Neural cell (in vitro differentiated cells): ENCODE data around the gene MEA1. TPM values are rescaled to one million over a fixed set of nuclear protein-coding genes. Genes with fewer than 3 reads are reported as not detected.

Experiments
- H2AFZ ChIP-seq: fragments of 200-600, 300-800 bp; sonication (generic), shearing (Covaris generic); 2 replicates; pipeline ENCODE4 v1.6.0; 2014; ENCODE audit warnings: low read depth, mild to moderate bottlenecking, antibody characterized with exemption, low read length, moderate library complexity
- H3F3A ChIP-seq: fragments of 200-600 bp; shearing (Covaris generic); 2 replicates; pipeline ENCODE4 v1.6.1; 2016; ENCODE audit warnings: mild to moderate bottlenecking, moderate library complexity, mixed read lengths, antibody characterized with exemption, low read length; ENCODE audit not compliant: insufficient read depth, poor library complexity, severe bottlenecking
- H3K27ac ChIP-seq: fragments of 200-600, 300-800 bp; sonication (generic), shearing (Covaris generic); 2 replicates; pipeline ENCODE4 v1.5.1; 2014; ENCODE audit warnings: mild to moderate bottlenecking, low read length, moderate library complexity
- H3K27me3 ChIP-seq: fragments of 300-800, 200-600 bp; sonication (generic), shearing (Covaris generic); 2 replicates; pipeline ENCODE4 v1.6.0; 2014; ENCODE audit warnings: mild to moderate bottlenecking, low read depth, low read length, moderate library complexity; ENCODE audit not compliant: insufficient read depth
- H3K36me3 ChIP-seq: fragments of 300-800, 200-600 bp; sonication (generic), shearing (Covaris generic); 2 replicates; pipeline ENCODE4 v1.5.1; 2014; ENCODE audit warnings: mild to moderate bottlenecking, antibody characterized with exemption, low read length, moderate library complexity; ENCODE audit not compliant: insufficient read depth
- H3K4me2 ChIP-seq: fragments of 300-800, 200-600 bp; sonication (generic), shearing (Covaris generic); 2 replicates; pipeline ENCODE4 v1.6.0; 2014; ENCODE audit warnings: mild to moderate bottlenecking, low read length
- H3K4me3 ChIP-seq: fragments of 300-800, 200-600 bp; sonication (generic), shearing (Covaris generic); 2 replicates; pipeline ENCODE4 v1.5.1; 2014; ENCODE audit warnings: mild to moderate bottlenecking, low read length, moderate library complexity
- H3K79me2 ChIP-seq: fragments of 200-600 bp; shearing (Covaris generic); replicated peaks from 2 replicates; pipeline ENCODE4 v1.6.0; 2014; ENCODE audit warnings: mild to moderate bottlenecking, low read length, moderate library complexity; ENCODE audit not compliant: insufficient read depth
- H3K9ac ChIP-seq: fragments of 300-800, 200-600 bp; sonication (generic), shearing (Covaris generic); 2 replicates; pipeline ENCODE4 v1.6.1; 2016; ENCODE audit warnings: mild to moderate bottlenecking, low read length, mixed read lengths
- H3K9me2 ChIP-seq: fragments of 200-600 bp; shearing (Covaris generic); 2 replicates; pipeline ENCODE4 v1.6.1; 2016; ENCODE audit warnings: mild to moderate bottlenecking, low read length, mixed read lengths; ENCODE audit not compliant: insufficient read depth
- H3K9me3 ChIP-seq: fragments of 200-600, 300-800 bp; sonication (generic), shearing (Covaris generic); 2 replicates; pipeline ENCODE4 v1.6.1; 2016; ENCODE audit warnings: mild to moderate bottlenecking, mixed run types, low read length, moderate library complexity, mixed read lengths
- H4K20me1 ChIP-seq: fragments of 200-600 bp; shearing (Covaris generic); 2 replicates; pipeline ENCODE4 v1.6.1; 2016; ENCODE audit warnings: mild to moderate bottlenecking, mixed run types; ENCODE audit not compliant: insufficient read depth
- EP300 ChIP-seq: fragments of 450-650 bp; conservative IDR thresholded peaks from 2 replicates; pipeline ENCODE4 v1.6.1; 2014; ENCODE audit warnings: antibody characterized with exemption, mild to moderate bottlenecking, moderate library complexity; ENCODE audit not compliant: poor library complexity, severe bottlenecking
- EZH2 ChIP-seq: fragments of 200-600, 300-800 bp; shearing (Covaris generic), sonication (generic); IDR thresholded peaks from 2 replicates; pipeline ENCODE4 v1.6.1; 2014; ENCODE audit warnings: antibody characterized with exemption, low read length, borderline replicate concordance, mild to moderate bottlenecking; ENCODE audit not compliant: insufficient read depth, poor library complexity, severe bottlenecking
- MXI1 ChIP-seq: fragments of 450-650 bp; conservative IDR thresholded peaks from 2 replicates; pipeline ENCODE4 v1.6.1; 2014; ENCODE audit warnings: antibody characterized with exemption, mild to moderate bottlenecking; ENCODE audit not compliant: poor library complexity, severe bottlenecking
- POLR2AphosphoS5 ChIP-seq: IDR thresholded peaks from 2 replicates; pipeline ENCODE4 v1.6.1; 2012
- RAD21 ChIP-seq: fragments of 450-650 bp; conservative IDR thresholded peaks from 2 replicates; pipeline ENCODE4 v1.6.1; 2014; ENCODE audit warnings: antibody characterized with exemption, mild to moderate bottlenecking, moderate library complexity
- SMC3 ChIP-seq: fragments of 450-650 bp; conservative IDR thresholded peaks from 2 replicates; pipeline ENCODE4 v1.6.1; 2014; ENCODE audit warnings: antibody characterized with exemption, mild to moderate bottlenecking, moderate library complexity; ENCODE audit not compliant: poor library complexity
- TAF1 ChIP-seq: IDR thresholded peaks from 2 replicates; pipeline ENCODE4 v1.6.1; 2012; ENCODE audit warnings: low read depth
- polyA plus RNA-seq: library from polyadenylated mRNA; depleted of rRNA; stranded (reverse); fragments of >200 nt; gene quantifications from 2 replicates; pipeline ENCODE4 v1.2.3, GENCODE V29; 2014
- TF ChIP-seq, protein P1 (sequence below): IDR thresholded peaks from 2 replicates; pipeline ENCODE4 v1.6.1; 2012; ENCODE audit warnings: borderline replicate concordance
- TF ChIP-seq, protein P2 (sequence below): fragments of 450-650 bp; IDR thresholded peaks from 2 replicates; pipeline ENCODE4 v1.5.1; 2014; ENCODE audit warnings: antibody characterized with exemption, mild to moderate bottlenecking, moderate library complexity; ENCODE audit not compliant: poor library complexity, severe bottlenecking

The MEA1 gene
- polyA plus RNA-seq, 1 donor from 2014 or later, result 119 TPM

DNA sequence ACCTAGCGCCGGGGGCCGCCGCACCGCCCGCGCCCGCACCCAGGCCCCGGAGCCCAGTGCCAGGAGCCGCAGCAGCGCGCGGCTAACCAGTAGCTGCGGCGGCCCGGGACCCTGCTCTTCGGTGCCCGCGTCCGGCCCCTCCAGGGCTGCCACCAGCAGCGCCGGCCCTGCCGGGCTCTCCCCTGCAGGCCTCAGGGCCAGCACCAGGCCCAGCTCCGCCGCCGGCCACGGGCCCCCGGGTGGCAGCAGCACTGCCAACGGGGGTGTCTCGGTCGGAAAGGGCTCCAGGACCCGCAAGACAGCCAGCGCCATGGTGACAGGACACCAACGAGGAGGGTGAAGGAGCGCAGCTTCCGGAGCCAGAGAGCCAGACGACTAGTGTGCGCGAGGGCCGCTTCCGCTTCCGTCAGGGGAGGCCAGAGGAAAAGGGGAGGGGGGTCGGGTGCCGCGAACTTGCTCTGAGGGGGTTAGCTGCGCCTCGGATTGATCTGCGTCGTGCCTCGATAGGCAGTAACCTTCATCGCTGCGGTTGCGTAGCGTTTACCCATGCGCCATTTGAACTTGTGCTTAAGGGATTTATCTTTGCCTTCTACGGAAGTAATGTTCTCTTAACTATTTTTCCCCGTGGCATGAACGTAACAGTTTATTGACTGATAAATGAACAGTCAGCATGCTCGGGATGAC, 34.8 kb downstream of the MEA1 start, which contains the start of gene PEX6:
PEX6 (minus strand) TSS at position 343 of the 684 bp plus-strand sequence; CDS start at position 312, 31 bp downstream.
- peak within 1 kb of the TSS; percentile 83 for H3K9ac ChIP-seq
- no peaks in the 10 kb centered on the region for H3K9me2 ChIP-seq
- no peaks in the 10 kb centered on the region for H4K20me1 ChIP-seq
- peak within 1 kb of the TSS; percentile 90 for H3K27ac ChIP-seq
- H3F3A ChIP-seq, result peaks cover 3% of the 10 kb centered on the region
- no peaks in the 10 kb centered on the region for H3K36me3 ChIP-seq
- peaks cover 6% of the 10 kb centered on the region for H3K79me2 ChIP-seq
- H2AFZ ChIP-seq, result peak within 1 kb of the TSS; percentile 62
- no peaks in the 10 kb centered on the region for H3K27me3 ChIP-seq
- peak within 1 kb of the TSS; percentile 95 for H3K4me3 ChIP-seq
- peak within 1 kb of the TSS; percentile 88 for H3K4me2 ChIP-seq
- H3K9me3 ChIP-seq, result no peaks in the 10 kb centered on the region
- TF ChIP-seq MXI1 (peak; percentile 90), POLR2AphosphoS5 (peak; percentile 92), TAF1 (peak; percentile 77), SMC3 (peak; percentile 9), RAD21 (peak; percentile 17), EZH2 (no peak), EP300 (peak; percentile 37)
- TF ChIP-seq, protein P1, sequence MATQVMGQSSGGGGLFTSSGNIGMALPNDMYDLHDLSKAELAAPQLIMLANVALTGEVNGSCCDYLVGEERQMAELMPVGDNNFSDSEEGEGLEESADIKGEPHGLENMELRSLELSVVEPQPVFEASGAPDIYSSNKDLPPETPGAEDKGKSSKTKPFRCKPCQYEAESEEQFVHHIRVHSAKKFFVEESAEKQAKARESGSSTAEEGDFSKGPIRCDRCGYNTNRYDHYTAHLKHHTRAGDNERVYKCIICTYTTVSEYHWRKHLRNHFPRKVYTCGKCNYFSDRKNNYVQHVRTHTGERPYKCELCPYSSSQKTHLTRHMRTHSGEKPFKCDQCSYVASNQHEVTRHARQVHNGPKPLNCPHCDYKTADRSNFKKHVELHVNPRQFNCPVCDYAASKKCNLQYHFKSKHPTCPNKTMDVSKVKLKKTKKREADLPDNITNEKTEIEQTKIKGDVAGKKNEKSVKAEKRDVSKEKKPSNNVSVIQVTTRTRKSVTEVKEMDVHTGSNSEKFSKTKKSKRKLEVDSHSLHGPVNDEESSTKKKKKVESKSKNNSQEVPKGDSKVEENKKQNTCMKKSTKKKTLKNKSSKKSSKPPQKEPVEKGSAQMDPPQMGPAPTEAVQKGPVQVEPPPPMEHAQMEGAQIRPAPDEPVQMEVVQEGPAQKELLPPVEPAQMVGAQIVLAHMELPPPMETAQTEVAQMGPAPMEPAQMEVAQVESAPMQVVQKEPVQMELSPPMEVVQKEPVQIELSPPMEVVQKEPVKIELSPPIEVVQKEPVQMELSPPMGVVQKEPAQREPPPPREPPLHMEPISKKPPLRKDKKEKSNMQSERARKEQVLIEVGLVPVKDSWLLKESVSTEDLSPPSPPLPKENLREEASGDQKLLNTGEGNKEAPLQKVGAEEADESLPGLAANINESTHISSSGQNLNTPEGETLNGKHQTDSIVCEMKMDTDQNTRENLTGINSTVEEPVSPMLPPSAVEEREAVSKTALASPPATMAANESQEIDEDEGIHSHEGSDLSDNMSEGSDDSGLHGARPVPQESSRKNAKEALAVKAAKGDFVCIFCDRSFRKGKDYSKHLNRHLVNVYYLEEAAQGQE, result peak; percentile 41
- TF ChIP-seq, protein P2, sequence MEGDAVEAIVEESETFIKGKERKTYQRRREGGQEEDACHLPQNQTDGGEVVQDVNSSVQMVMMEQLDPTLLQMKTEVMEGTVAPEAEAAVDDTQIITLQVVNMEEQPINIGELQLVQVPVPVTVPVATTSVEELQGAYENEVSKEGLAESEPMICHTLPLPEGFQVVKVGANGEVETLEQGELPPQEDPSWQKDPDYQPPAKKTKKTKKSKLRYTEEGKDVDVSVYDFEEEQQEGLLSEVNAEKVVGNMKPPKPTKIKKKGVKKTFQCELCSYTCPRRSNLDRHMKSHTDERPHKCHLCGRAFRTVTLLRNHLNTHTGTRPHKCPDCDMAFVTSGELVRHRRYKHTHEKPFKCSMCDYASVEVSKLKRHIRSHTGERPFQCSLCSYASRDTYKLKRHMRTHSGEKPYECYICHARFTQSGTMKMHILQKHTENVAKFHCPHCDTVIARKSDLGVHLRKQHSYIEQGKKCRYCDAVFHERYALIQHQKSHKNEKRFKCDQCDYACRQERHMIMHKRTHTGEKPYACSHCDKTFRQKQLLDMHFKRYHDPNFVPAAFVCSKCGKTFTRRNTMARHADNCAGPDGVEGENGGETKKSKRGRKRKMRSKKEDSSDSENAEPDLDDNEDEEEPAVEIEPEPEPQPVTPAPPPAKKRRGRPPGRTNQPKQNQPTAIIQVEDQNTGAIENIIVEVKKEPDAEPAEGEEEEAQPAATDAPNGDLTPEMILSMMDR, result peak; percentile 42

GRCh38 chr6:42978487-42978838, 35.3 kb downstream of the MEA1 start:
- peak overlapping the region; percentile 88 for H3K4me2 ChIP-seq
- H3K36me3 ChIP-seq, result no peaks in the 10 kb centered on the region
- no peaks in the 10 kb centered on the region for H3F3A ChIP-seq
- H4K20me1 ChIP-seq, result no peaks in the 10 kb centered on the region
- peaks cover 6% of the 10 kb centered on the region for H3K79me2 ChIP-seq
- H3K9me3 ChIP-seq, result no peaks in the 10 kb centered on the region
- H3K27ac ChIP-seq, result peak overlapping the region; percentile 90
- H3K9me2 ChIP-seq, result no peaks in the 10 kb centered on the region
- H3K4me3 ChIP-seq, result peak overlapping the region; percentile 95
- H3K27me3 ChIP-seq, result no peaks in the 10 kb centered on the region
- peak overlapping the region; percentile 30 for H2AFZ ChIP-seq
- TF ChIP-seq TAF1, result no peak
- TF ChIP-seq, protein P1, result no peak
- H3K9ac ChIP-seq, result peak overlapping the region; percentile 83
